Endothelial cell of umbilical vein (primary cell): Measurements from ENCODE around the gene DNASE2. TPM values are rescaled to one million over a fixed set of nuclear protein-coding genes. Genes with fewer than 3 reads are reported as not detected.

Experiments
- BruUV-seq: library from RNA; stranded (reverse); fragments of 400-500 nt; replicated peaks from 2 replicates; lab custom pipeline; 2021; lab: Mats Ljungman, UMichigan
- CTCF ChIA-PET: fragments of 300-600, 350-600 bp; sonication (Branson Sonifier 250); formaldehyde crosslinking; loops from one replicate; lab custom pipeline; 2021; ENCODE audit warnings: antibody characterized with exemption, inconsistent platforms; lab: Charles Lee
- POLR2A ChIA-PET: fragments of 300-600, 350-600 bp; sonication (Branson Sonifier 250); formaldehyde crosslinking; loops from one replicate; lab custom pipeline; 2021; ENCODE audit warnings: antibody characterized with exemption, inconsistent platforms; lab: Charles Lee
- DNase-seq: peaks from one replicate; pipeline ENCODE4 v3.0.0-alpha.2; 2011; ENCODE audit warnings: low read depth, low spot score
- FAIRE-seq: peaks from 2 replicates; lab custom pipeline; 2011; peaks lifted over from hg19 to GRCh38; lab: Jason Lieb, UNC
- H2AFZ ChIP-seq: 2 replicates; pipeline ENCODE4 v1.6.0; 2012; ENCODE audit warnings: low read depth, low read length, control low read depth, inconsistent platforms
- H3K27ac ChIP-seq: 2 replicates; pipeline ENCODE4 v1.5.1; 2011; ENCODE audit warnings: low read depth, mild to moderate bottlenecking, control low read depth, low read length, moderate library complexity; ENCODE audit not compliant: insufficient read depth
- H3K27me3 ChIP-seq, 2 experiments: 2 replicates each; pipeline versions ENCODE4 v1.6.0 to v1.6.1; 2011; ENCODE audit warnings: low read length in 2 of 2, mixed read lengths in 1 of 2; ENCODE audit not compliant: control insufficient read depth in 2 of 2, insufficient read depth in 2 of 2
- H3K36me3 ChIP-seq, 2 experiments: 2 replicates in 1 of 2; 3 replicates in 1 of 2; pipeline ENCODE4 v1.5.1; 2011; ENCODE audit warnings: low read length in 2 of 2, mild to moderate bottlenecking in 1 of 2, moderate library complexity in 1 of 2; ENCODE audit not compliant: control insufficient read depth in 2 of 2, insufficient read depth in 2 of 2; ENCODE audit errors: extremely low read depth in 1 of 2
- H3K4me1 ChIP-seq: 3 replicates; pipeline ENCODE4 v1.5.1; 2011; ENCODE audit warnings: mild to moderate bottlenecking, low read length; ENCODE audit not compliant: control insufficient read depth, insufficient read depth; ENCODE audit errors: extremely low read depth
- H3K4me2 ChIP-seq: 2 replicates; pipeline ENCODE4 v1.6.1; 2011; ENCODE audit warnings: low read length, control low read depth, mixed read lengths; ENCODE audit not compliant: insufficient read depth
- H3K4me3 ChIP-seq, 3 experiments: fragments of 200-600 bp in 1 of 3; sonication (generic), shearing (Covaris generic) in 1 of 3; replicated peaks in 1 of 3; 2 replicates each; pipeline ENCODE4 v1.5.1; 2011 to 2016; ENCODE audit warnings: control low read depth in 3 of 3, low read length in 3 of 3, mild to moderate bottlenecking in 2 of 3, inconsistent platforms in 1 of 3, low read depth in 1 of 3, moderate library complexity in 1 of 3; ENCODE audit not compliant: insufficient read depth in 1 of 3
- H3K79me2 ChIP-seq: 2 replicates; pipeline ENCODE4 v1.6.0; 2012; ENCODE audit warnings: low read length, inconsistent platforms; ENCODE audit not compliant: control insufficient read depth, insufficient read depth
- H3K9ac ChIP-seq: replicated peaks from 2 replicates; pipeline ENCODE3; 2011; ENCODE audit warnings: low read length, control low read depth; ENCODE audit not compliant: insufficient read depth; ENCODE audit errors: extremely low read depth
- H3K9me1 ChIP-seq: replicated peaks from 3 replicates; pipeline ENCODE4 v1.6.0; 2011; ENCODE audit warnings: mild to moderate bottlenecking, low read length; ENCODE audit not compliant: control insufficient read depth, insufficient read depth; ENCODE audit errors: extremely low read depth
- H3K9me3 ChIP-seq: replicated peaks from 2 replicates; pipeline ENCODE4 v1.5.1; 2012; ENCODE audit warnings: low read length, inconsistent platforms; ENCODE audit not compliant: control insufficient read depth, insufficient read depth
- H4K20me1 ChIP-seq: replicated peaks from 2 replicates; pipeline ENCODE3; 2011; ENCODE audit warnings: mild to moderate bottlenecking, low read length; ENCODE audit not compliant: control insufficient read depth, insufficient read depth; ENCODE audit errors: extremely low read depth
- EZH2 ChIP-seq: IDR thresholded peaks from 2 replicates; pipeline ENCODE4 v1.6.1; 2012; ENCODE audit warnings: borderline replicate concordance, low read depth, mild to moderate bottlenecking, moderate library complexity, low read length, inconsistent platforms; ENCODE audit not compliant: severe bottlenecking
- FOS ChIP-seq: IDR thresholded peaks from 2 replicates; pipeline ENCODE4 v1.6.1; 2011; ENCODE audit warnings: mild to moderate bottlenecking, low read length, moderate library complexity, borderline replicate concordance; ENCODE audit not compliant: insufficient read depth
- GATA2 ChIP-seq: IDR thresholded peaks from 2 replicates; pipeline ENCODE4 v1.7.0; 2011; ENCODE audit warnings: low read depth, mild to moderate bottlenecking, moderate library complexity, mixed read lengths, low read length; ENCODE audit not compliant: insufficient read length, insufficient read depth
- JUN ChIP-seq: IDR thresholded peaks from 2 replicates; pipeline ENCODE4 v1.6.1; 2011; ENCODE audit warnings: borderline replicate concordance, low read depth; ENCODE audit not compliant: insufficient read length, insufficient read depth
- MAX ChIP-seq: IDR thresholded peaks from 2 replicates; pipeline ENCODE4 v1.6.1; 2011; ENCODE audit not compliant: insufficient read depth, insufficient read length
- MYC ChIP-seq: IDR thresholded peaks from one replicate; pipeline ENCODE4 v1.6.1; 2011; ENCODE audit warnings: mild to moderate bottlenecking, low read depth, low read length
- POLR2A ChIP-seq: IDR thresholded peaks from 2 replicates; pipeline ENCODE4 v1.6.1; 2012; ENCODE audit warnings: low read depth, mild to moderate bottlenecking, control low read depth, low read length
- POLR2AphosphoS5 ChIP-seq: IDR thresholded peaks from 2 replicates; pipeline ENCODE4 v1.6.1; 2012; ENCODE audit warnings: low read depth, mild to moderate bottlenecking, control low read depth, low read length, moderate library complexity; ENCODE audit not compliant: insufficient read depth
- dilution Hi-C: fragments of 300-500 bp; cut with MboI; formaldehyde crosslinking; loops from one replicate; pipeline ENCODE4 v1.15.0; 2019; ENCODE audit warnings: low sequenced_read_pairs; ENCODE audit not compliant: extremely low pct_ligation_motif_present
- intact Hi-C: fragments of 100-400 bp; cut with micrococcal nuclease; formaldehyde crosslinking; loops from one replicate; pipeline ENCODE4 v1.10.0; 2022
- polyA plus RNA-seq, 4 experiments: library from polyadenylated mRNA; depleted of rRNA in 3 of 4; stranded (reverse) in 3 of 4; unstranded in 1 of 4; fragments of >200 nt; gene quantifications; 2 replicates each; pipeline versions ENCODE4 v1.2.1 to v1.2.3, GENCODE V29; 2011 to 2012; ENCODE audit warnings: missing spikeins in 1 of 4
- total RNA-seq: library from RNA; stranded (reverse); gene quantifications from 2 replicates; pipeline ENCODE4 v1.2.3, GENCODE V29; 2021
- TF ChIP-seq, protein P1 (sequence below), 2 donors: IDR thresholded peaks; 1 replicate in 1 of 2; 2 replicates in 1 of 2; pipeline ENCODE4 v1.5.1; 2011; ENCODE audit warnings: low read length in 2 of 2, mild to moderate bottlenecking in 2 of 2, moderate library complexity in 2 of 2, control low read depth in 1 of 2, inconsistent platforms in 1 of 2, low read depth in 1 of 2; ENCODE audit not compliant: insufficient read depth in 1 of 2; ENCODE audit errors: extremely low read depth in 1 of 2

DNASE2 gene
- total and polyA plus RNA-seq, 2 donors (not counting 3 experiments of a cell fraction or from before 2014, with no cell fraction given), result 31.3 to 51.9 TPM

GRCh38 chr19:12843328-12843727 is 37.9 kb downstream of the DNASE2 start:
- dilution Hi-C loops (no loop called here), intact Hi-C loops (no loop called here)
- POLR2A ChIA-PET, result no interaction called here
- peaks cover 17 to 22% of the 10 kb centered on the region in 2 experiments for H3K27me3 ChIP-seq
- BruUV-seq, result no TSS peak
- CTCF ChIA-PET, result interaction anchor here (1.7 kb wide), 1 partner anchor 9 kb away, joined by 5 read pairs; the partner anchor contains the start of gene RTBDN
- TF ChIP-seq EZH2 (no peak), MYC (no peak), FOS (no peak), MAX (no peak), JUN (no peak), GATA2 (no peak), POLR2A (no peak), POLR2AphosphoS5 (no peak)
- TF ChIP-seq, protein P1, sequence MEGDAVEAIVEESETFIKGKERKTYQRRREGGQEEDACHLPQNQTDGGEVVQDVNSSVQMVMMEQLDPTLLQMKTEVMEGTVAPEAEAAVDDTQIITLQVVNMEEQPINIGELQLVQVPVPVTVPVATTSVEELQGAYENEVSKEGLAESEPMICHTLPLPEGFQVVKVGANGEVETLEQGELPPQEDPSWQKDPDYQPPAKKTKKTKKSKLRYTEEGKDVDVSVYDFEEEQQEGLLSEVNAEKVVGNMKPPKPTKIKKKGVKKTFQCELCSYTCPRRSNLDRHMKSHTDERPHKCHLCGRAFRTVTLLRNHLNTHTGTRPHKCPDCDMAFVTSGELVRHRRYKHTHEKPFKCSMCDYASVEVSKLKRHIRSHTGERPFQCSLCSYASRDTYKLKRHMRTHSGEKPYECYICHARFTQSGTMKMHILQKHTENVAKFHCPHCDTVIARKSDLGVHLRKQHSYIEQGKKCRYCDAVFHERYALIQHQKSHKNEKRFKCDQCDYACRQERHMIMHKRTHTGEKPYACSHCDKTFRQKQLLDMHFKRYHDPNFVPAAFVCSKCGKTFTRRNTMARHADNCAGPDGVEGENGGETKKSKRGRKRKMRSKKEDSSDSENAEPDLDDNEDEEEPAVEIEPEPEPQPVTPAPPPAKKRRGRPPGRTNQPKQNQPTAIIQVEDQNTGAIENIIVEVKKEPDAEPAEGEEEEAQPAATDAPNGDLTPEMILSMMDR (IDR thresholded peaks at IDR 0.05; ENCODE audit: extremely low read depth in 1 of 2, insufficient read depth in 1 of 2, low read depth in 1 of 2, low read length in 2 of 2), result no peak
- H3K4me2 ChIP-seq, result no peak overlapping the region
- FAIRE-seq (no peak), DNase-seq (no peak)
- no peak overlapping the region for H3K9ac ChIP-seq
- H3K9me1 ChIP-seq, result no peaks in the 10 kb centered on the region
- no peak overlapping the region for H3K4me3 ChIP-seq
- no peak overlapping the region for H3K27ac ChIP-seq
- H3K4me1 ChIP-seq, result peaks cover 2% of the 10 kb centered on the region
- H2AFZ ChIP-seq, result no peak overlapping the region
- no peaks in the 10 kb centered on the region for H3K36me3 ChIP-seq
- H3K79me2 ChIP-seq, result no peaks in the 10 kb centered on the region
- H3K9me3 ChIP-seq, result no peaks in the 10 kb centered on the region
- no peaks in the 10 kb centered on the region for H4K20me1 ChIP-seq
